ENCODE data around the gene AIG1. TPM values are rescaled to one million over a fixed set of nuclear protein-coding genes. Genes with fewer than 3 reads are reported as not detected.

Gene AIG1
- total RNA-seq, 1 donor from 2014 or later, result 37.1 TPM

DNA sequence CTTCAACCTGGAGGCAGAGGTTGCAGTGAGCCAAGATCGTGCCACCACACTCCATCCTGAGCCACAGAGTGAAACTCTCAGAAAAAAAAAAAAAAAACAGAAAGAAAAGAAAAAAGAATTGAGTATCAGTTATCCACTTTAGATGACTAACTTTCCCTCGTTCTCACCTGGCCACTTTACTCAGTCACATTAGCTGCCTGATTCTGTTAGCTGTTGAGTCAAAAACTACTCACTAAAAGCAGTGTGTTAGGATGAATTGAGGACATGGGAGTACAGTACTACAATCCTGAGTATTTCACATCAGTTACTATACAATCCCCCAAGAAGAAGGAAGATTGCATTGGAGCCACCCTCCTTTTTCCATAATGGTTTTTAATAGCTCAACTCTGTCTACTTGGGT is 275.2 kb downstream of the AIG1 start:
- H2AFZ ChIP-seq (replicated peaks), result no peak overlapping the region
- no peaks in the 10 kb centered on the region for H3K27me3 ChIP-seq
- no peak overlapping the region for H3K27ac ChIP-seq
- Mint-ChIP-seq H3K27ac (peak overlapping the region; percentile 19), H3K4me1 (peaks cover 11% of the 10 kb centered on the region), H3K9me3 (no peaks in the 10 kb centered on the region), H3K36me3 (peaks cover 8% of the 10 kb centered on the region), H3K4me3 (no peak overlapping the region), H3K27me3 (ENCODE audit: insufficient read depth, low read depth) (no peaks in the 10 kb centered on the region)
- no peaks in the 10 kb centered on the region for H3K9me3 ChIP-seq (ENCODE audit: low read depth)
- H3K4me3 ChIP-seq, result no peak overlapping the region
- H4K20me1 ChIP-seq (ENCODE audit: low read depth), result no peaks in the 10 kb centered on the region
- H3K9ac ChIP-seq, result no peak overlapping the region
- TF ChIP-seq EZH2 (IDR thresholded peaks at IDR 0.05), result no peak
- TF ChIP-seq, protein P1, sequence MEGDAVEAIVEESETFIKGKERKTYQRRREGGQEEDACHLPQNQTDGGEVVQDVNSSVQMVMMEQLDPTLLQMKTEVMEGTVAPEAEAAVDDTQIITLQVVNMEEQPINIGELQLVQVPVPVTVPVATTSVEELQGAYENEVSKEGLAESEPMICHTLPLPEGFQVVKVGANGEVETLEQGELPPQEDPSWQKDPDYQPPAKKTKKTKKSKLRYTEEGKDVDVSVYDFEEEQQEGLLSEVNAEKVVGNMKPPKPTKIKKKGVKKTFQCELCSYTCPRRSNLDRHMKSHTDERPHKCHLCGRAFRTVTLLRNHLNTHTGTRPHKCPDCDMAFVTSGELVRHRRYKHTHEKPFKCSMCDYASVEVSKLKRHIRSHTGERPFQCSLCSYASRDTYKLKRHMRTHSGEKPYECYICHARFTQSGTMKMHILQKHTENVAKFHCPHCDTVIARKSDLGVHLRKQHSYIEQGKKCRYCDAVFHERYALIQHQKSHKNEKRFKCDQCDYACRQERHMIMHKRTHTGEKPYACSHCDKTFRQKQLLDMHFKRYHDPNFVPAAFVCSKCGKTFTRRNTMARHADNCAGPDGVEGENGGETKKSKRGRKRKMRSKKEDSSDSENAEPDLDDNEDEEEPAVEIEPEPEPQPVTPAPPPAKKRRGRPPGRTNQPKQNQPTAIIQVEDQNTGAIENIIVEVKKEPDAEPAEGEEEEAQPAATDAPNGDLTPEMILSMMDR (IDR thresholded peaks at IDR 0.05), result no peak
- TF ChIP-seq EZH2phosphoT487 (IDR thresholded peaks at IDR 0.05), result no peak
- no peaks in the 10 kb centered on the region for H3F3A ChIP-seq (ENCODE audit: low read depth)
- H3K4me1 ChIP-seq, result no peaks in the 10 kb centered on the region
- no peaks in the 10 kb centered on the region for H3K36me3 ChIP-seq
- DNase-seq (ENCODE audit: low spot score), result no peak
- H3K4me2 ChIP-seq, result no peak overlapping the region
- no peaks in the 10 kb centered on the region for H3K79me2 ChIP-seq (ENCODE audit: low read depth)

DNA sequence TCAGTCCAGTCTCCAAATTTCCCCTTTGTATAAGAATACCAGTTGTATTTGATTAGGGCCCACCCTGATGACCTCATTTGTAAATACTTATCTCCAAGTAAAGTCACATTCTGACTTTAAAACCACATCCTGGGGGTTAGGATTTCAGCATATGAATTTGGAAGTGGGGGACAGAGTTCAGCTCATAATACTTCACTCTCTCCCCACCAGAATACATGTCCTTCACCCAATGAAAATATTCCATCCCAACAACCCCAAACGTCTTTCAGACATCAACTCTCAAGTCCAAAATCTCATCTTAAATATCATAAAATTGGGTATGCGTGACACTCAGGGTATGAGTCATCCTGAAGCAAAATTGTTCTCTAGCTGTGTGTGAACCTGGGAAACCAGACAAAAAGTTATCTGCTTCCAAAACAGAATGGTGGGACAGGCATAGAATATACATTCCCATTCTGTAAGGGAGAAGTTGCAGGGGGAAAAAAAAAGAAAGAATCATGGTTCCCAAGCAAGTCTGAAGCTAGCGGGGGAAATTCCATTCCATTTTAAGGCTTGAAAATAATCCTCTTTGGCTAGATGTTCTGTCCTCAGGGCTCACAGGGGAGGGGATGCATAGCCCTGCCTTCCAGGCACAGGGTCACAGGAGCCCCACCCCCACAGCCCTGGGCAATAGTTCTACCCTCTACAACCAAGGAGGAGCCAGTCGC is 275.9 kb downstream of the AIG1 start:
- Histone ChIP-seq H3K36me3 (no peaks in the 10 kb centered on the region), H3K4me3 (no peak overlapping the region), H3K9ac (no peak overlapping the region), H2AFZ (replicated peaks) (no peak overlapping the region), H3K4me1 (no peaks in the 10 kb centered on the region), H3K79me2 (ENCODE audit: low read depth) (no peaks in the 10 kb centered on the region), H3F3A (ENCODE audit: low read depth) (no peaks in the 10 kb centered on the region), H3K9me3 (ENCODE audit: low read depth) (no peaks in the 10 kb centered on the region), H4K20me1 (ENCODE audit: low read depth) (no peaks in the 10 kb centered on the region), H3K27me3 (no peaks in the 10 kb centered on the region), H3K27ac (no peak overlapping the region), H3K4me2 (no peak overlapping the region)
- DNase-seq (ENCODE audit: low spot score), result no peak
- Mint-ChIP-seq H3K36me3 (peaks cover 8% of the 10 kb centered on the region), H3K4me1 (peaks cover 11% of the 10 kb centered on the region), H3K27ac (no peak overlapping the region), H3K4me3 (no peak overlapping the region), H3K9me3 (no peaks in the 10 kb centered on the region), H3K27me3 (ENCODE audit: insufficient read depth, low read depth) (no peaks in the 10 kb centered on the region)
- TF ChIP-seq EZH2phosphoT487 (IDR thresholded peaks at IDR 0.05), result no peak
- TF ChIP-seq EZH2 (IDR thresholded peaks at IDR 0.05), result no peak
- TF ChIP-seq, protein P1 (IDR thresholded peaks at IDR 0.05), result no peak

DNA sequence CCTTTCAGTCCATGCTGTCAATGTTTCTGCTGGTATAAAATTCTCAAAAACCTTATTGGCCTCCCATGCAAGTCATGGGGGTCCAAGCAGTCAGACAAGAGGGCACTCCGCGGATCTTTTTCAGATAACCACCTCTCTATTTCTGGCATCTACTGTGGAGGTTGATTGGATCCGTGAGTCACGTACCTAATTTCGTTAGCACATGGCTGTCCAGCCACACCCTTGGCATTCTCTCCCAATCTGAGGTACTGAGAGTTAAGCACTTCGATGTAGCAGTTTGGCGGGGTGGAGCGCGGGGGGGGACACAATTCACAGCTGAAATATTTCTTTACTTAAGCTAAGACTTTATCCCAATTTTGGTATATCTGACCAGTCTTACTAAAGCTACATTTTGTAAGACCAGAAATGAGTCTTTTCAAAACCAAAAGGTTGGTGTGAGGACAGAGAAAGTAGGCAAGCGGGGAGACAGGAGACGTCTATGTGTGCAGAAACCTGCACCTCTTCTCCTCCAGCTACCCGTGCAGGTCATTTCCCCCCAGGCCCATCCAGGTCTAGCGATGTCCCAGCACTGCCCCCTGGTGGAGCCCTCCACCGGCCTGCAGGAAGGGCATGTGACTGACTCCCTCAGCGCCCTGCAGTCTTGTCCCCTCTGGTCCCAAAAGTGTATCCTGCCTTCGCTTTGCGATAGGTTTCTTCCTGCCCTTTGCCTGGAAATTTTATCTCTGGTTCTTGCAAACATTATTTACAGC is 276.7 kb downstream of the AIG1 start:
- Mint-ChIP-seq H3K4me3 (no peak overlapping the region), H3K27me3 (ENCODE audit: insufficient read depth, low read depth) (no peaks in the 10 kb centered on the region), H3K4me1 (peaks cover 11% of the 10 kb centered on the region), H3K27ac (no peak overlapping the region), H3K9me3 (no peaks in the 10 kb centered on the region), H3K36me3 (peaks cover 8% of the 10 kb centered on the region)
- H3K4me2 ChIP-seq, result no peak overlapping the region
- no peaks in the 10 kb centered on the region for H4K20me1 ChIP-seq (ENCODE audit: low read depth)
- H3K4me3 ChIP-seq, result no peak overlapping the region
- no peak for TF ChIP-seq EZH2 (IDR thresholded peaks at IDR 0.05)
- TF ChIP-seq, protein P1 (IDR thresholded peaks at IDR 0.05), result peak; percentile 68
- H3K27ac ChIP-seq, result no peak overlapping the region
- DNase-seq (ENCODE audit: low spot score), result peak; percentile 70
- H3F3A ChIP-seq (ENCODE audit: low read depth), result no peaks in the 10 kb centered on the region
- no peaks in the 10 kb centered on the region for H3K27me3 ChIP-seq
- no peak overlapping the region for H3K9ac ChIP-seq
- no peaks in the 10 kb centered on the region for H3K9me3 ChIP-seq (ENCODE audit: low read depth)
- no peaks in the 10 kb centered on the region for H3K36me3 ChIP-seq
- H3K79me2 ChIP-seq (ENCODE audit: low read depth), result no peaks in the 10 kb centered on the region
- H2AFZ ChIP-seq (replicated peaks), result no peak overlapping the region
- H3K4me1 ChIP-seq, result no peaks in the 10 kb centered on the region
